Right lobe of liver (tissue), 4 donors: ENCODE measurements around the gene IL1RN.

Source experiments
- POLR2A ChIP-seq: fragments of 450-650 bp; IDR thresholded peaks from one replicate; pipeline ENCODE4 v1.6.1; 2017; ENCODE audit warnings: antibody characterized with exemption, mild to moderate bottlenecking
- TF ChIP-seq, protein P1 (sequence below), 4 donors: fragments of 200-600 bp in 3 of 4; fragments of 450-650 bp in 1 of 4; IDR thresholded peaks; one replicate each; pipeline versions ENCODE4 v1.5.1 to v1.8.0; 2016 to 2022; ENCODE audit warnings: antibody characterized with exemption in 4 of 4, mild to moderate bottlenecking in 2 of 4
- donor health status: DM: no; HTN: no; CAD: no.
- donor health status: DM: no; HTN: no; CAD: no.
- donor health status: DM: no; HTN: yes; CAD: no.

DNA sequence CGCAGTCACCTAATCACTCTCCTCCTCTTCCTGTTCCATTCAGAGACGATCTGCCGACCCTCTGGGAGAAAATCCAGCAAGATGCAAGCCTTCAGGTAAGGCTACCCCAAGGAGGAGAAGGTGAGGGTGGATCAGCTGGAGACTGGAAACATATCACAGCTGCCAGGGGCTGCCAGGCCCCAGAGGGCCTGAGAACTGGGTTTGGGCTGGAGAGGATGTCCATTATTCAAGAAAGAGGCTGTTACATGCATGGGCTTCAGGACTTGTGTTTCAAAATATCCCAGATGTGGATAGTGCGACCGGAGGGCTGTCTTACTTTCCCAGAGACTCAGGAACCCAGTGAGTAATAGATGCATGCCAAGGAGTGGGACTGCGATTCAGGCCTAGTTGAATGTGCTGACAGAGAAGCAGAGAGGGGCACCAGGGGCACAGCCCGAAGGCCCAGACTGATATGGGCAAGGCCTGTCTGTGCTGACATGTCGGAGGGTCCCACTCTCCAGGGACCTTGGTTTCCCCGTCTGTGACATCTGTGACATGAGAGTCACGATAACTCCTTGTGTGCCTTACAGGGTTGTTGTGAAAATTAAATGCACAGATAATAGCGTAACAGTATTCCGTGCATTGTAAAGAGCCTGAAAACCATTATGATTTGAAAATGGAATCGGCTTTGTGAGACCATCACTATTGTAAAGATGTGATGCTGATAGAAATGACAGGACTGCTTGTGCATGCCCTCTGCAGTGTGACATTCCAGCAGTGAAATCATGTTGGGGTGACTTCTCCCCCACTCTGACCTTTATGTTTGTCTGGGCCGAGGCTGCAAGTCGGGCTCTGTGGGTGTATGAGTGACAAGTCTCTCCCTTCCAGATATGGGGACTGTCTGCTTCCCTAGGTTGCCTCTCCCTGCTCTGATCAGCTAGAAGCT, 510 bp downstream of the IL1RN start:
- TF ChIP-seq, protein P1, sequence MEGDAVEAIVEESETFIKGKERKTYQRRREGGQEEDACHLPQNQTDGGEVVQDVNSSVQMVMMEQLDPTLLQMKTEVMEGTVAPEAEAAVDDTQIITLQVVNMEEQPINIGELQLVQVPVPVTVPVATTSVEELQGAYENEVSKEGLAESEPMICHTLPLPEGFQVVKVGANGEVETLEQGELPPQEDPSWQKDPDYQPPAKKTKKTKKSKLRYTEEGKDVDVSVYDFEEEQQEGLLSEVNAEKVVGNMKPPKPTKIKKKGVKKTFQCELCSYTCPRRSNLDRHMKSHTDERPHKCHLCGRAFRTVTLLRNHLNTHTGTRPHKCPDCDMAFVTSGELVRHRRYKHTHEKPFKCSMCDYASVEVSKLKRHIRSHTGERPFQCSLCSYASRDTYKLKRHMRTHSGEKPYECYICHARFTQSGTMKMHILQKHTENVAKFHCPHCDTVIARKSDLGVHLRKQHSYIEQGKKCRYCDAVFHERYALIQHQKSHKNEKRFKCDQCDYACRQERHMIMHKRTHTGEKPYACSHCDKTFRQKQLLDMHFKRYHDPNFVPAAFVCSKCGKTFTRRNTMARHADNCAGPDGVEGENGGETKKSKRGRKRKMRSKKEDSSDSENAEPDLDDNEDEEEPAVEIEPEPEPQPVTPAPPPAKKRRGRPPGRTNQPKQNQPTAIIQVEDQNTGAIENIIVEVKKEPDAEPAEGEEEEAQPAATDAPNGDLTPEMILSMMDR (IDR thresholded peaks at IDR 0.05) = no peak
- peak; percentile 51 for TF ChIP-seq POLR2A
